HCT116 (cell line): ENCODE measurements around the gene DHRS12. TPM values are rescaled to one million over a fixed set of nuclear protein-coding genes. Genes with fewer than 3 reads are reported as not detected.

Experiments used
- ATAC-seq: fragments of 200-7000 bp; cut with Tn5 transposase; 2 replicates; pipeline ENCODE4 v1.9.1; 2020; ENCODE audit warnings: mild to moderate bottlenecking, moderate library complexity
- BruUV-seq: library from RNA; stranded (reverse); fragments of 400-500 nt; replicated peaks from 2 replicates; lab custom pipeline; 2021; lab: Mats Ljungman, UMichigan
- CTCF ChIA-PET: fragments of 300-600 bp; sonication (Branson Sonifier 250); formaldehyde crosslinking; loops from one replicate; lab custom pipeline; 2021; ENCODE audit warnings: antibody characterized with exemption; lab: Charles Lee
- POLR2A ChIA-PET: fragments of 300-600, 350-600 bp; sonication (Branson Sonifier 250); formaldehyde crosslinking; loops from one replicate; lab custom pipeline; 2021; ENCODE audit warnings: antibody characterized with exemption; lab: Charles Lee
- RAD21 ChIA-PET, 2 experiments: fragments of 300-600 bp; sonication (Branson Sonifier 250); formaldehyde crosslinking; loops; one replicate each; lab custom pipeline; 2023; ENCODE audit warnings: low total read pairs in 2 of 2; ENCODE audit not compliant: uncharacterized antibody in 2 of 2, unreplicated experiment in 2 of 2, low non-redundant PET in 1 of 2; lab: Charles Lee
- DNase-seq: peaks from one replicate; pipeline ENCODE4 v3.0.0-alpha.2; 2010; ENCODE audit warnings: low read depth, low spot score
- H2AFZ ChIP-seq: fragments of 200-600 bp; shearing (Covaris generic), sonication (generic); 2 replicates; pipeline ENCODE4 v1.6.1; 2017; ENCODE audit warnings: low read depth, mixed run types, mixed read lengths, antibody characterized with exemption, low read length; ENCODE audit not compliant: poor library complexity, severe bottlenecking
- H3K27ac ChIP-seq: 2 replicates; pipeline ENCODE4 v1.5.1; 2012; ENCODE audit warnings: low read depth, low read length
- H3K27me3 ChIP-seq: fragments of 200-600 bp; sonication (generic); 2 replicates; pipeline ENCODE4 v1.6.1; 2016; ENCODE audit warnings: mixed run types, low read length, mixed read lengths; ENCODE audit not compliant: insufficient read depth
- H3K36me3 ChIP-seq, 2 experiments: fragments of 200-500 bp in 1 of 2; fragments of 200-600 bp in 1 of 2; sonication (Bioruptor generic) in 1 of 2; sonication (generic) in 1 of 2; 2 replicates each; pipeline versions ENCODE4 v1.5.1 to v1.6.1; 2014 to 2016; ENCODE audit warnings: low read length in 2 of 2, inconsistent platforms in 1 of 2, mixed read lengths in 1 of 2, mixed run types in 1 of 2; ENCODE audit not compliant: insufficient read depth in 2 of 2, control insufficient read depth in 1 of 2
- H3K4me1 ChIP-seq, 2 experiments: fragments of 200-600 bp in 1 of 2; sonication (generic) in 1 of 2; 2 replicates each; pipeline versions ENCODE4 v1.5.1 to v1.6.1; 2012 to 2017; ENCODE audit warnings: low read length in 2 of 2, inconsistent platforms in 1 of 2, mild to moderate bottlenecking in 1 of 2, mixed read lengths in 1 of 2, mixed run types in 1 of 2, moderate library complexity in 1 of 2; ENCODE audit not compliant: insufficient read depth in 2 of 2, control insufficient read depth in 1 of 2
- H3K4me2 ChIP-seq: fragments of 200-600 bp; sonication (generic); 2 replicates; pipeline ENCODE4 v1.6.1; 2017; ENCODE audit warnings: mixed run types, low read length, mixed read lengths
- H3K4me3 ChIP-seq, 2 experiments: fragments of 200-600 bp in 1 of 2; sonication (generic) in 1 of 2; replicated peaks in 1 of 2; 2 replicates each; pipeline ENCODE4 v1.5.1; 2011 to 2016; ENCODE audit warnings: low read length in 2 of 2, control low read depth in 1 of 2, low read depth in 1 of 2, mild to moderate bottlenecking in 1 of 2, mixed read lengths in 1 of 2, mixed run types in 1 of 2
- H3K79me2 ChIP-seq: fragments of 200-600 bp; sonication (generic); 2 replicates; pipeline ENCODE4 v1.6.1; 2017; ENCODE audit warnings: mild to moderate bottlenecking, mixed run types, low read length, moderate library complexity, mixed read lengths; ENCODE audit not compliant: insufficient read depth
- H3K9ac ChIP-seq: fragments of 200-600 bp; sonication (generic); 2 replicates; pipeline ENCODE4 v1.6.1; 2016; ENCODE audit warnings: low read length, mixed read lengths
- H3K9me2 ChIP-seq: fragments of 200-600 bp; sonication (generic), shearing (Covaris generic); 2 replicates; pipeline ENCODE4 v1.6.1; 2017; ENCODE audit warnings: mixed run types, mild to moderate bottlenecking, moderate library complexity; ENCODE audit not compliant: insufficient read depth
- H3K9me3 ChIP-seq, 2 experiments: fragments of 200-500 bp in 1 of 2; fragments of 200-600 bp in 1 of 2; sonication (Bioruptor generic) in 1 of 2; sonication (generic) in 1 of 2; 2 replicates each; pipeline ENCODE4 v1.6.1; 2014 to 2017; ENCODE audit warnings: low read length in 2 of 2, mixed read lengths in 2 of 2, inconsistent platforms in 1 of 2, low read depth in 1 of 2, mild to moderate bottlenecking in 1 of 2, mixed run types in 1 of 2, moderate library complexity in 1 of 2; ENCODE audit not compliant: control insufficient read depth in 1 of 2, insufficient read depth in 1 of 2
- H4K20me1 ChIP-seq: fragments of 200-600 bp; sonication (generic), shearing (Covaris generic); 2 replicates; pipeline ENCODE4 v1.6.1; 2017; ENCODE audit warnings: mixed run types, mild to moderate bottlenecking, moderate library complexity; ENCODE audit not compliant: insufficient read depth
- ATF3 ChIP-seq: IDR thresholded peaks from 2 replicates; pipeline ENCODE4 v1.6.1; 2012
- CEBPB ChIP-seq: IDR thresholded peaks from 2 replicates; pipeline ENCODE4 v1.6.1; 2012; ENCODE audit warnings: low read depth
- CTCF ChIP-seq, 3 experiments: fragments of 200-600 bp in 1 of 3; sonication (generic) in 1 of 3; IDR thresholded peaks in 2 of 3; conservative IDR thresholded peaks in 1 of 3; 2 replicates each; pipeline ENCODE4 v1.5.1; 2012 to 2017; ENCODE audit warnings: low read depth in 2 of 3, low read length in 2 of 3, antibody characterized with exemption in 1 of 3, borderline replicate concordance in 1 of 3, control low read depth in 1 of 3, mild to moderate bottlenecking in 1 of 3, mixed read lengths in 1 of 3, mixed run types in 1 of 3, moderate library complexity in 1 of 3; ENCODE audit not compliant: insufficient read depth in 1 of 3
- EGR1 ChIP-seq: IDR thresholded peaks from 2 replicates; pipeline ENCODE4 v1.6.1; 2012; ENCODE audit warnings: low read depth
- ELF1 ChIP-seq: IDR thresholded peaks from 2 replicates; pipeline ENCODE4 v1.6.1; 2012; ENCODE audit warnings: low read depth, borderline replicate concordance
- EZH2 ChIP-seq: fragments of 200-600 bp; sonication (generic); IDR thresholded peaks from 2 replicates; pipeline ENCODE4 v1.6.1; 2017; ENCODE audit warnings: antibody characterized with exemption, mixed run types
- EZH2phosphoT487 ChIP-seq: fragments of 200-600 bp; IDR thresholded peaks from 2 replicates; pipeline ENCODE4 v1.6.1; 2018; ENCODE audit warnings: antibody characterized with exemption, borderline replicate concordance
- FOSL1 ChIP-seq: IDR thresholded peaks from 2 replicates; pipeline ENCODE4 v1.6.1; 2012; ENCODE audit warnings: low read depth
- JUND ChIP-seq: IDR thresholded peaks from 2 replicates; pipeline ENCODE4 v1.6.1; 2012
- POLR2A ChIP-seq: IDR thresholded peaks from 2 replicates; pipeline ENCODE4 v1.7.0; 2011; ENCODE audit warnings: borderline replicate concordance; ENCODE audit not compliant: insufficient read depth, insufficient read length; ENCODE audit errors: extremely low read depth
- POLR2AphosphoS5 ChIP-seq: IDR thresholded peaks from 2 replicates; pipeline ENCODE4 v1.6.1; 2011; ENCODE audit warnings: mild to moderate bottlenecking, low read depth, low read length, moderate library complexity
- SRF ChIP-seq: IDR thresholded peaks from 2 replicates; pipeline ENCODE4 v1.6.1; 2012; ENCODE audit warnings: low read depth
- TCF7L2 ChIP-seq: IDR thresholded peaks from 2 replicates; pipeline ENCODE4 v1.7.0; 2011; ENCODE audit warnings: borderline replicate concordance, inconsistent platforms; ENCODE audit not compliant: insufficient read depth, insufficient read length; ENCODE audit errors: extremely low read depth
- YY1 ChIP-seq: IDR thresholded peaks from 2 replicates; pipeline ENCODE4 v1.6.1; 2011; ENCODE audit warnings: low read length, low read depth, moderate library complexity, mild to moderate bottlenecking; ENCODE audit not compliant: insufficient replicate concordance; ENCODE audit errors: extremely low read depth
- ZNF274 ChIP-seq: fragments of 200-500 bp; sonication (Bioruptor generic); IDR thresholded peaks from 2 replicates; pipeline ENCODE4 v1.6.1; 2014; ENCODE audit warnings: mild to moderate bottlenecking, low read depth, low read length, inconsistent platforms
- intact Hi-C: fragments of 100-400 bp; cut with micrococcal nuclease; formaldehyde crosslinking; loops from 2 replicates; pipeline ENCODE4 v1.10.0; 2022
- total RNA-seq: library from RNA; stranded (reverse); gene quantifications from one replicate; pipeline ENCODE4 v1.2.1, GENCODE V29; 2021; ENCODE audit not compliant: unreplicated experiment

DHRS12 gene
- total RNA-seq, 1 experiment from 2014 or later: 3.9 TPM

GRCh38 chr13:51721496-51721895, 82.5 kb downstream of the DHRS12 start:
- no TSS peak for BruUV-seq
- H3K4me3 ChIP-seq: no peak overlapping the region

More at GRCh38 chr13:51721496-51721895, 82.5 kb downstream of the DHRS12 start:
- Histone ChIP-seq H4K20me1 (no peaks in the 10 kb centered on the region), H3K9me2 (no peaks in the 10 kb centered on the region), H3K4me1 (no peaks in the 10 kb centered on the region), H3K27ac (no peak overlapping the region), H2AFZ (no peak overlapping the region), H3K4me2 (no peak overlapping the region), H3K27me3 (no peaks in the 10 kb centered on the region), H3K9ac (no peak overlapping the region), H3K79me2 (no peaks in the 10 kb centered on the region), H3K9me3 (no peaks in the 10 kb centered on the region), H3K36me3 (no peaks in the 10 kb centered on the region)
- intact Hi-C loops: no loop called here
- CTCF ChIA-PET: no interaction called here
- RAD21 ChIA-PET: no interaction called here
- ATAC-seq (no peak), DNase-seq (no peak)
- no peak for TF ChIP-seq JUND
- TF ChIP-seq YY1: no peak
- no peak for TF ChIP-seq POLR2A
- no peak for TF ChIP-seq ATF3
- no peak for TF ChIP-seq CTCF (IDR thresholded peaks at IDR 0.05 in 2 of 3, conservative IDR thresholded peaks at IDR 0.05 in 1 of 3; ENCODE audit: borderline replicate concordance in 1 of 3, insufficient read depth in 1 of 3, low read depth in 2 of 3, low read length in 2 of 3)
- TF ChIP-seq FOSL1: no peak
- no peak for TF ChIP-seq POLR2AphosphoS5
- no peak for TF ChIP-seq ZNF274
- TF ChIP-seq EGR1: no peak
- no peak for TF ChIP-seq CEBPB
- no peak for TF ChIP-seq TCF7L2
- TF ChIP-seq SRF: no peak
- no peak for TF ChIP-seq EZH2phosphoT487
- no peak for TF ChIP-seq EZH2
- no peak for TF ChIP-seq ELF1
- POLR2A ChIA-PET: no interaction called here
